ENCODE results near the gene PLXDC1.

DNA sequence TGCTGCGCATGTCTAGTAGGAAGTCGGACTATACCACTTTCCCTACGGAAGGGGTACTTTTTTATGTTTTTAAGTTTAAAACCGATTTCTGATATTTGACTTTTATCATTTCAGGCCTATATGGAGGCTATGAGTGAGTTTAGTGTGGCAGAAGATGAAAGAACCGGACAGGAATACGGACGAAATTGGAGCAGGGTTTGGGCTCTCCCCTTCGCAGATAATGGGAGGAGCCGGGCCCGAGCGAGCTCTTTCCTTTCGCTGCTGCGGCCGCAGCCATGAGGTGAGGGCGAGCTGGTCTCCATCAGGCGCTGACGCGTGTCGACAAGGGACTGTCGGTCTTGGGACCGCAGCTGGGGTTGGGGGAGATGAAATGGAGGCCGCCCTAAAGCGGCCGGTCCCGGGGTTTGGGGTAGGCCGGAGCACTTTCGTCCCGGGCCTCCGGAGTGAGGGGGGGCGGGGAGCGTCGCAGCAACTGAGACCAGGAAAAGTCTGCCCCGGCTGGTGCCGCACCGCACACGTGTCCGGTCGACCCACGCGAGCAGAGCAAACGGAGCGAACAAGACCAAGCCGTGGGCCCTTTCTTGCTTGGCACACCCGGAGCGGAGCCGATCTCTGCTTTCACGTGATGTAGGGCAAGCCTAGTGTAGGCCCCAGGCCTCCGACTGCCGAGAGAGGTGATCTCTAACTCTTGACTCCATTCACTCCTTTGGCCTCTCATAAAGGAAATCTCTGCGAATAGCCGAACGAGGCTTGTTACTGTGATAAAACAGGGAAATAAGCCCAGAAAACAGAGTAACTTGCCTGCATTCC, 48.8 kb upstream of the PLXDC1 start, which contains the start of gene RPL19:
- TF ChIP-seq, protein P1, sequence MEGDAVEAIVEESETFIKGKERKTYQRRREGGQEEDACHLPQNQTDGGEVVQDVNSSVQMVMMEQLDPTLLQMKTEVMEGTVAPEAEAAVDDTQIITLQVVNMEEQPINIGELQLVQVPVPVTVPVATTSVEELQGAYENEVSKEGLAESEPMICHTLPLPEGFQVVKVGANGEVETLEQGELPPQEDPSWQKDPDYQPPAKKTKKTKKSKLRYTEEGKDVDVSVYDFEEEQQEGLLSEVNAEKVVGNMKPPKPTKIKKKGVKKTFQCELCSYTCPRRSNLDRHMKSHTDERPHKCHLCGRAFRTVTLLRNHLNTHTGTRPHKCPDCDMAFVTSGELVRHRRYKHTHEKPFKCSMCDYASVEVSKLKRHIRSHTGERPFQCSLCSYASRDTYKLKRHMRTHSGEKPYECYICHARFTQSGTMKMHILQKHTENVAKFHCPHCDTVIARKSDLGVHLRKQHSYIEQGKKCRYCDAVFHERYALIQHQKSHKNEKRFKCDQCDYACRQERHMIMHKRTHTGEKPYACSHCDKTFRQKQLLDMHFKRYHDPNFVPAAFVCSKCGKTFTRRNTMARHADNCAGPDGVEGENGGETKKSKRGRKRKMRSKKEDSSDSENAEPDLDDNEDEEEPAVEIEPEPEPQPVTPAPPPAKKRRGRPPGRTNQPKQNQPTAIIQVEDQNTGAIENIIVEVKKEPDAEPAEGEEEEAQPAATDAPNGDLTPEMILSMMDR (IDR thresholded peaks at IDR 0.05; ENCODE audit: low read depth, low read length) = no peak
- no peak for TF ChIP-seq EZH2phosphoT487 (IDR thresholded peaks at IDR 0.05; ENCODE audit: low read depth)
